Suprapubic skin (tissue), 4 donors: ENCODE measurements around the gene MICB. TPM values are rescaled to one million over a fixed set of nuclear protein-coding genes. Genes with fewer than 3 reads are reported as not detected.

Experiments used
- DNase-seq, 2 donors: peaks; one replicate each; pipeline ENCODE4 v3.0.0-alpha.2; 2019; ENCODE audit warnings: low spot score in 2 of 2
- H3K27ac ChIP-seq: fragments of 200-600 bp; sonication (generic); one replicate; pipeline ENCODE4 v1.5.1; 2019
- H3K27me3 ChIP-seq: fragments of 200-600 bp; sonication (generic); one replicate; pipeline ENCODE4 v1.5.1; 2019
- H3K36me3 ChIP-seq: fragments of 200-600 bp; sonication (generic); one replicate; pipeline ENCODE4 v1.5.1; 2019
- H3K4me1 ChIP-seq: fragments of 200-600 bp; sonication (generic); one replicate; pipeline ENCODE4 v1.5.1; 2019
- H3K4me3 ChIP-seq: fragments of 200-600 bp; sonication (generic); one replicate; pipeline ENCODE4 v1.5.1; 2019; ENCODE audit warnings: mild to moderate bottlenecking
- H3K9me3 ChIP-seq: fragments of 200-600 bp; sonication (generic); one replicate; pipeline ENCODE4 v1.5.1; 2019
- EP300 ChIP-seq: sonication (generic); formaldehyde crosslinking; IDR thresholded peaks from one replicate; pipeline ENCODE4 v1.6.1; 2017; ENCODE audit warnings: antibody characterized with exemption
- POLR2A ChIP-seq, 2 donors: fragments of 450-650 bp; IDR thresholded peaks; one replicate each; pipeline ENCODE4 v1.6.1; 2017; ENCODE audit warnings: antibody characterized with exemption in 2 of 2, mild to moderate bottlenecking in 2 of 2, moderate library complexity in 2 of 2
- POLR2AphosphoS5 ChIP-seq, 3 donors: sonication (generic); formaldehyde crosslinking; IDR thresholded peaks; one replicate each; pipeline ENCODE4 v1.6.1; 2017; ENCODE audit warnings: antibody characterized with exemption in 3 of 3
- WGBS: methylation state at CpG from one replicate; pipeline ENCODE4 v1.1.5; 2018; 5-methylcytosine and 5-hydroxymethylcytosine counted together
- total RNA-seq, 4 donors: library from RNA; depleted of rRNA; stranded (reverse); fragments of >200 nt; gene quantifications; one replicate each; pipeline ENCODE4 v1.1.0, GENCODE V29; 2016
- TF ChIP-seq, protein P1 (sequence below), 2 donors: fragments of 200-600 bp in 1 of 2; fragments of 450-650 bp in 1 of 2; sonication (generic) in 1 of 2; IDR thresholded peaks; one replicate each; pipeline ENCODE4 v1.5.1; 2016 to 2019; ENCODE audit warnings: antibody characterized with exemption in 2 of 2, mild to moderate bottlenecking in 1 of 2, moderate library complexity in 1 of 2

The MICB gene
- total RNA-seq, 4 donors from 2014 or later = 0.26 to 2.4 (median 2.1) TPM

DNA sequence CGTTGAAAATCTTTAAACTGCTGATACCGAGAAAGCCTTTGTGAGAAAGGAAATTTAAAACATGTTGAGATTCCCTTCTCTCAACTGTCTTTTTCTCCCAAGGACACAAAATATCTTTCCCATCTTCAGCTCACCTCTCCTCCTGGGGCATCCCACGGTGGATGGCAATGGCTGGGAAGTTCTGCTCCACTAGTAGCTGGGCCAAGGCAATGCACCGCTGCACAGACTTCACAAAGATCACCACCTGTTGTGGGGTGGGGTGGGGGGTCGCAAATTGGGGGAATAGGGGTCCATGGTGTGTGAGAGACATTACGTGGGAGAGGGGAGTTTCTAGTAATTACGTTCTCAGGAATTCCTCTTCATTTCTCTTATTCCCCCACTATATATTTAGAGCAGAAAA, 33.2 kb downstream of the MICB start:
- DNase-seq = no peak
- Histone ChIP-seq H3K9me3 (no peaks in the 10 kb centered on the region), H3K27me3 (no peaks in the 10 kb centered on the region), H3K36me3 (peaks cover 68% of the 10 kb centered on the region), H3K4me1 (no peaks in the 10 kb centered on the region), H3K4me3 (no peak overlapping the region), H3K27ac (no peak overlapping the region)
- TF ChIP-seq POLR2AphosphoS5 (IDR thresholded peaks at IDR 0.05) (no peak), POLR2A (IDR thresholded peaks at IDR 0.05) (no peak)
- TF ChIP-seq, protein P1, sequence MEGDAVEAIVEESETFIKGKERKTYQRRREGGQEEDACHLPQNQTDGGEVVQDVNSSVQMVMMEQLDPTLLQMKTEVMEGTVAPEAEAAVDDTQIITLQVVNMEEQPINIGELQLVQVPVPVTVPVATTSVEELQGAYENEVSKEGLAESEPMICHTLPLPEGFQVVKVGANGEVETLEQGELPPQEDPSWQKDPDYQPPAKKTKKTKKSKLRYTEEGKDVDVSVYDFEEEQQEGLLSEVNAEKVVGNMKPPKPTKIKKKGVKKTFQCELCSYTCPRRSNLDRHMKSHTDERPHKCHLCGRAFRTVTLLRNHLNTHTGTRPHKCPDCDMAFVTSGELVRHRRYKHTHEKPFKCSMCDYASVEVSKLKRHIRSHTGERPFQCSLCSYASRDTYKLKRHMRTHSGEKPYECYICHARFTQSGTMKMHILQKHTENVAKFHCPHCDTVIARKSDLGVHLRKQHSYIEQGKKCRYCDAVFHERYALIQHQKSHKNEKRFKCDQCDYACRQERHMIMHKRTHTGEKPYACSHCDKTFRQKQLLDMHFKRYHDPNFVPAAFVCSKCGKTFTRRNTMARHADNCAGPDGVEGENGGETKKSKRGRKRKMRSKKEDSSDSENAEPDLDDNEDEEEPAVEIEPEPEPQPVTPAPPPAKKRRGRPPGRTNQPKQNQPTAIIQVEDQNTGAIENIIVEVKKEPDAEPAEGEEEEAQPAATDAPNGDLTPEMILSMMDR (IDR thresholded peaks at IDR 0.05) = no peak
- 87% methylated on average over 7 of the region's 7 CpGs for WGBS

DNA sequence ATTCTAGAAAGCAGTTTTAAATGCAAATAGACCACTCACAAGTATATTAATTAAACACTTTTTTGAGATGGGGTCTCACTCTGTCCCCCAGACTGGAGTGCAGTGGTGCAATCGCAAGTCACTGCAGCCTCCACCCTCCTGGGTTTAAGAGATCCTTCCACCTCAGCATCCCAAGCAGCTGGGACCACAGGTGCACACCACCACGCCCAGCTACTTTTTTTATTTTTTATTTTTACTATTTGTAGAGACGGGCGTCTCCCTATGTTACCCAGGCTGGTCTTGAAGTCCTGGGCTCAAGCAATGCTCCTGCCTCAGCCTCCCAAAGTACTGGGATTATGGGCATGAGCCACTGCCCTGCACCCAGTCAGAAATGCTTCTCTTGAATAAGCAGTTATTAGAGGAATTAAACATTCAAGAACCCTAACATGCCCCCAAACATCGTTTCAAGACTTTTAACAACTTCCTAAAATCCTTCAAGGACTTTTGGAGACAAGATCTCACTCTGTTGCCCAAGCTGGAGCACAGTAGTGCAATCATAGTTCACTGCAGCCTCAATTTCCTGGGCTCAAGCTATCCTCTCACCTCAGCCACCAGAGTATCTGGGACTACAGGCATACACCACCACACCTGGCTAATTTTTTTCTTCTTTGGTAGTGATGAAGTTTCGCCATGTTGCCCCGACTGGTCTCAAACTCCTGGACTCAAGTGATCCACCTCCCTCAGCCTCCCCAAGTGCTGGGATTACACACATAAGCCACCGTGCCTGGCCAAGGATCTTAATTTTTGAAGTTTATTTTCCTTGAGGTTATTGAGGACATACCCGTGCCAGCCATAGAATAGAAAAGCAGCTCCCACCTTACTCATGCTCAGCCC, 34.1 kb downstream of the MICB start:
- no peak overlapping the region for H3K4me3 ChIP-seq

DNA sequence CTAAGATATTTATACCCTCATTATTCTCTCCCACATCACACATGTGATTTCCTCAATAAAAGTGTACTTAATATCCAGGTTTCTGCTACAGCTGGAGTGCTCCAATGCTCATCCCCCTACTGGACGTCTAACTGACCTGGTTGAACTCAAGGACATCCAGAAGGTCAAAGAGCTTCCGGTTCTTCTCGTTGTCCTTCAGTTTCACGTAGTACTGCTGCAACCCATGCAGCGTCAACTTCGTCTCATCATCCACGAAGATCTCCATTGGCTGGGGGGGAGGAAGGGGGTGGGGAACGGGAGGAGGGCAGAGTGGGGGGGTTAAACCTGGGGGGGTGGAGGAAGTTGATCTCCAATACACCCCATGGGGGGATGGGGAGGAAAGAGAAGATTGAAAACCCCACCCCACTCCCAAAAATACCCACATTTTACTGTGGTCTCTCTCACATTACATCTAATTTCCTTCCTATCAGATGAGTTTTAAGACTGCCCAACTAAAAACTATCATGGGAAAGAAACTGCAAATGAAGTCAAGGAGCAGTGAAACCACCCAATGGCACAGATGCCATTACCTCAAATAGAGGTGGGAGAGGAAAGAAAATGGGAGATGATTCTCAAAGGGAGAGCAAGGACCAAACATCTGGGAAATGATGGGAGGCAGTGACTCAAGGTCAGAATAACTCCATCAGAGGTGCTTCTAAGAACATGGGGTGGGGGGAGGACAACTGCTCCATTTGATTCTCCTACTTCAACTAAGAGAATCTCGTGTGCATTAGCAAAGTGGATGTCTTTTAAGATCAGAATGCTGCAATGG, 34.9 kb downstream of the MICB start:
- no peaks in the 10 kb centered on the region for H3K27me3 ChIP-seq
- no peaks in the 10 kb centered on the region for H3K9me3 ChIP-seq
- H3K27ac ChIP-seq = no peak overlapping the region
- H3K4me3 ChIP-seq = no peak overlapping the region
- peaks cover 1% of the 10 kb centered on the region for H3K4me1 ChIP-seq
- 62% methylated on average over 9 of the region's 9 CpGs for WGBS
- TF ChIP-seq, protein P1 (IDR thresholded peaks at IDR 0.05) = no peak
- no peak for TF ChIP-seq POLR2AphosphoS5 (IDR thresholded peaks at IDR 0.05)
- TF ChIP-seq EP300 = no peak
- no peak for TF ChIP-seq POLR2A (IDR thresholded peaks at IDR 0.05)
- H3K36me3 ChIP-seq = peaks cover 85% of the 10 kb centered on the region
- no peak for DNase-seq

More for the DNA sequence above, 34.1 kb downstream of the MICB start:
- DNase-seq = no peak
- WGBS = 71% methylated on average over 9 of the region's 9 CpGs
- TF ChIP-seq POLR2AphosphoS5 (IDR thresholded peaks at IDR 0.05) (no peak), POLR2A (IDR thresholded peaks at IDR 0.05) (no peak), EP300 (no peak)
- TF ChIP-seq, protein P1 (IDR thresholded peaks at IDR 0.05) = no peak
- no peak overlapping the region for H3K27ac ChIP-seq
- no peaks in the 10 kb centered on the region for H3K4me1 ChIP-seq
- H3K36me3 ChIP-seq = peaks cover 76% of the 10 kb centered on the region
- H3K9me3 ChIP-seq = no peaks in the 10 kb centered on the region
- no peaks in the 10 kb centered on the region for H3K27me3 ChIP-seq

DNA sequence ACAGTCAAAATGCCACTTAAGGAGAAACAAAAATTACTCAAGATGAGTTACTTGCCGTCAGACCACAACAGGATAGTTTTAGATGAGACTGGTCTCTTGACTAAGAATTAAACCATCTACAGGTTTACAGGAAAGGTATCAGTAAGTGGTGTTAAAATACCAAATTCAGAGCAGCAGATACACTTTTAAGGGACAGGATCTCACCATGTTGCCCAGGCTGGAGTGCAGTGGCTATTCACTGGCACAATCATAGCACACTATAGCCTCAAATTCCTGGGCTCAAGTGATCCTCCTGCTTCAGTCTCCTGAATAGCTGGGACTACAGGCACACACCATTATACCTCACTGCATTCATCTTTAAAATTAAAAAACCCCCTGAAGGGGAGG, 35.5 kb downstream of the MICB start:
- peaks cover 7% of the 10 kb centered on the region for H3K4me1 ChIP-seq
- H3K27ac ChIP-seq = no peak overlapping the region
- H3K27me3 ChIP-seq = no peaks in the 10 kb centered on the region
- H3K4me3 ChIP-seq = no peak overlapping the region
- DNase-seq = no peak
- no peaks in the 10 kb centered on the region for H3K9me3 ChIP-seq
- no peak for TF ChIP-seq EP300
- TF ChIP-seq, protein P1 (IDR thresholded peaks at IDR 0.05) = no peak
- no peak for TF ChIP-seq POLR2AphosphoS5 (IDR thresholded peaks at IDR 0.05)
- TF ChIP-seq POLR2A (IDR thresholded peaks at IDR 0.05) = no peak
- 86% methylated on average over 1 of the region's 1 CpG for WGBS
- H3K36me3 ChIP-seq = peaks cover 91% of the 10 kb centered on the region

DNA sequence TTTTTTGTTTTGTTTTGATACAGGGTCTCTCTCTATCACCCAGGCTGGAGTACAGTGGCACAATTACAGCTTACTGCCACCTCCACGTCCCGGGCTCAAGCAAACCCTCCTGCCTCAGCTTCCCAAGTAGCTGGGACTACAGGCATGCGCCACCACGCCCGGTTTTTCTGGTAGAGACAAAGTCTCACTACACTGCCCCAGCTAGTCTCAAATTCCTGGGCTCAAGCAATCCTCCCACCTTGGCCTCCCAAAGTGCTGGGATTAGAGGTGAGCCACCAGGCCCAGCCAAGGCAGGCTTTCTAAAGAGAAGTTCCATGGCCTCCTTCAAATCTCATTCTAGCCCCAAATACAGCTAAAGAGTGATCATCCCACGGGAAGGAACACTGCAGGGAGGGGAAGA, 36.1 kb downstream of the MICB start:
- TF ChIP-seq EP300 = no peak
- TF ChIP-seq POLR2A (IDR thresholded peaks at IDR 0.05) = no peak
- TF ChIP-seq, protein P1 (IDR thresholded peaks at IDR 0.05) = no peak
- TF ChIP-seq POLR2AphosphoS5 (IDR thresholded peaks at IDR 0.05) = no peak
- no peaks in the 10 kb centered on the region for H3K27me3 ChIP-seq
- DNase-seq = no peak
- no peak overlapping the region for H3K4me3 ChIP-seq
- H3K36me3 ChIP-seq = peaks cover 96% of the 10 kb centered on the region
- peaks cover 13% of the 10 kb centered on the region for H3K4me1 ChIP-seq
- no peak overlapping the region for H3K27ac ChIP-seq
- no peaks in the 10 kb centered on the region for H3K9me3 ChIP-seq
- WGBS = 92% methylated on average over 6 of the region's 6 CpGs
